Tibial artery (tissue), 4 donors: ENCODE measurements around the gene HAVCR2.
A peak's percentile ranks its signal among the peaks of the same experiment; 100 is the strongest.

Experiments
- DNase-seq, 2 donors: peaks; one replicate each; pipeline ENCODE4 v3.0.0-alpha.2; 2019
- H3K27ac ChIP-seq, 2 donors: fragments of 200-600 bp; sonication (generic) in 1 of 2; 1 replicate in 1 of 2; 2 replicates in 1 of 2; pipeline ENCODE4 v1.5.1; 2018 to 2019; ENCODE audit warnings: mild to moderate bottlenecking in 1 of 2
- H3K27me3 ChIP-seq, 2 donors: fragments of 200-600 bp; sonication (generic) in 1 of 2; one replicate each; pipeline versions ENCODE4 v1.5.1 to v1.6.0; 2016 to 2019
- H3K36me3 ChIP-seq, 3 donors: fragments of 200-600 bp; sonication (generic) in 2 of 3; one replicate each; pipeline ENCODE4 v1.5.1; 2016 to 2019; ENCODE audit warnings: mild to moderate bottlenecking in 2 of 3
- H3K4me1 ChIP-seq, 4 donors: fragments of 200-600 bp; sonication (generic) in 2 of 4; 1 replicate in 3 of 4; 2 replicates in 1 of 4; pipeline ENCODE4 v1.5.1; 2016 to 2019
- H3K4me3 ChIP-seq, 2 donors: fragments of 200-600 bp; sonication (generic) in 1 of 2; 1 replicate in 1 of 2; 2 replicates in 1 of 2; pipeline ENCODE4 v1.5.1; 2018 to 2019; ENCODE audit warnings: mild to moderate bottlenecking in 2 of 2
- H3K9me3 ChIP-seq, 3 donors: fragments of 200-600 bp; sonication (generic) in 1 of 3; one replicate each; pipeline ENCODE4 v1.5.1; 2016 to 2019
- CTCF ChIP-seq, 2 experiments: fragments of 200-600 bp in 1 of 2; fragments of 450-650 bp in 1 of 2; IDR thresholded peaks; one replicate each; pipeline ENCODE4 v1.5.1; 2017 to 2019; ENCODE audit warnings: antibody characterized with exemption in 2 of 2, mild to moderate bottlenecking in 1 of 2, moderate library complexity in 1 of 2
- intact Hi-C: fragments of 100-400 bp; cut with DNase I; formaldehyde crosslinking; loops from one replicate; pipeline ENCODE4 v1.15.0; 2023; ENCODE audit warnings: low total_unique reads

Gene HAVCR2

GRCh38 chr5:157143127-157143971, 34.5 kb upstream of the HAVCR2 start:
- intact Hi-C loops, result no loop called here
- H3K9me3 ChIP-seq, result no peaks in the 10 kb centered on the region
- TF ChIP-seq CTCF (IDR thresholded peaks at IDR 0.05), result no peak
- no peaks in the 10 kb centered on the region for H3K27me3 ChIP-seq
- H3K4me1 ChIP-seq, result peaks cover 0 to 21% (median 14%) of the 10 kb centered on the region in 4 donors
- peak overlapping the region; percentile 84 to 92 for H3K27ac ChIP-seq
- DNase-seq, result peak; percentile 60 to 74
- H3K4me3 ChIP-seq, result peak overlapping the region; percentile 83 to 96
- H3K36me3 ChIP-seq, result peaks cover 3 to 12% (median 8%) of the 10 kb centered on the region in 3 donors

- H3K27ac ChIP-seq, result peak within 1 kb of the TSS; percentile 84 to 92
- no peak for TF ChIP-seq CTCF (IDR thresholded peaks at IDR 0.05)
- intact Hi-C loops, result no loop called here
- no peaks in the 10 kb centered on the region for H3K27me3 ChIP-seq
- no peaks in the 10 kb centered on the region for H3K9me3 ChIP-seq
- peak within 1 kb of the TSS; percentile 83 to 96 for H3K4me3 ChIP-seq
- peaks cover 0 to 17% (median 12%) of the 10 kb centered on the region in 4 donors for H3K4me1 ChIP-seq
- H3K36me3 ChIP-seq, result peaks cover 8 to 20% (median 10%) of the 10 kb centered on the region in 3 donors
- DNase-seq, result peak; percentile 95 to 97
Measured at GRCh38 chr5:157142317-157143126, 33.7 kb upstream of the HAVCR2 start, which contains the start of gene MED7. MED7 (minus strand) TSS chr5:157142865; CDS start chr5:157139431, 3,434 bp downstream.

- no peaks in the 10 kb centered on the region for H3K9me3 ChIP-seq
- H3K36me3 ChIP-seq, result peaks cover 10 to 37% (median 13%) of the 10 kb centered on the region in 3 donors
- no peaks in the 10 kb centered on the region for H3K27me3 ChIP-seq
- peaks cover 0 to 12% (median 11%) of the 10 kb centered on the region in 4 donors for H3K4me1 ChIP-seq
- intact Hi-C loops, result no loop called here
- no peak overlapping the region for H3K27ac ChIP-seq
- TF ChIP-seq CTCF (IDR thresholded peaks at IDR 0.05), result no peak
- no peak overlapping the region for H3K4me3 ChIP-seq
- no peak for DNase-seq
Measured at GRCh38 chr5:157137691-157138090, 28.8 kb upstream of the HAVCR2 start.

- Histone ChIP-seq H3K27me3 (no peaks in the 10 kb centered on the region), H3K4me3 (no peak overlapping the region), H3K4me1 (no peaks in the 10 kb centered on the region), H3K27ac (no peak overlapping the region), H3K9me3 (no peaks in the 10 kb centered on the region), H3K36me3 (peaks cover 0 to 14% (median 3%) of the 10 kb centered on the region in 3 donors)
- TF ChIP-seq CTCF (IDR thresholded peaks at IDR 0.05), result no peak
- no peak for DNase-seq
- intact Hi-C loops, result no loop called here
Measured at GRCh38 chr5:157132281-157132612, 23.4 kb upstream of the HAVCR2 start.

- Histone ChIP-seq H3K27me3 (no peaks in the 10 kb centered on the region), H3K27ac (no peak overlapping the region), H3K36me3 (peaks cover 0 to 6% (median 0%) of the 10 kb centered on the region in 3 donors), H3K9me3 (no peaks in the 10 kb centered on the region), H3K4me1 (no peaks in the 10 kb centered on the region), H3K4me3 (no peak overlapping the region)
- TF ChIP-seq CTCF (IDR thresholded peaks at IDR 0.05), result no peak
- DNase-seq, result no peak
- intact Hi-C loops, result no loop called here
Measured at GRCh38 chr5:157130925-157131324, 22.1 kb upstream of the HAVCR2 start.
